Measurements from ENCODE around the gene MMP8.

DNA sequence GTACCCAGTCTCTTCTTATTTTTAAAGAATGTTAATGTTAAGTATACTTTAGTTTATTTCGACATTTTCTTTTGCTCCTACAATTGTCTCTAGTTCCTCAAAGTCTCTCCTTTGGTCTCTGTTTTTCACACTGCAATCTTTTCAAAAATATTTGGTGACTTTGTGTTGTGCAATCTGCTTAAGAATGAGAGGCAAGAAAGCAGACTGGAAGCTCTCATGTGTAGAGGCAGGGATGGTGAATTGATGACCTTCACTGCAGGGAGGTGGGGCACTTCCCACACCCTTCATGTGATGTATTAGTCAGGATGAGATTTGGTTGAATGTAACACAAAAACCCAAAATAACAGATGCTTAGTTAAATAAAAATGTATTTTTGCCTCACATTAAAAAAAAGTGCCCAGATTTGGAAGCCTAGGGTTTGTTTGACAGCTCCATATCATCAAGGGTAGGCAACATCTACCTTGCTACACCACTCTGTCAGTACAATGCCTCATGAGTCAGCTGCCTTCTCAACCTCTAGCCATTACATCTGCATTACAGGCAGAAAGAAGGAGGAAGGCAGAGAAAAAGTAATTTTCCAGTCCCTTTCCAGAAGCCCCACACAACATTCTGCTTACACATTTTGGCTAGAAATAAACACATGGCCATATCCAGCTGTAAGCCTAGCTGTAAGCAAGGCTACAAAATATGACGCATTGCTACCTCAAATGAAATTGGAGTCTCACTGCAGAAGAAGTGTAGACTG is 15.4 kb downstream of the MMP8 start:
- TF ChIP-seq, protein P1, sequence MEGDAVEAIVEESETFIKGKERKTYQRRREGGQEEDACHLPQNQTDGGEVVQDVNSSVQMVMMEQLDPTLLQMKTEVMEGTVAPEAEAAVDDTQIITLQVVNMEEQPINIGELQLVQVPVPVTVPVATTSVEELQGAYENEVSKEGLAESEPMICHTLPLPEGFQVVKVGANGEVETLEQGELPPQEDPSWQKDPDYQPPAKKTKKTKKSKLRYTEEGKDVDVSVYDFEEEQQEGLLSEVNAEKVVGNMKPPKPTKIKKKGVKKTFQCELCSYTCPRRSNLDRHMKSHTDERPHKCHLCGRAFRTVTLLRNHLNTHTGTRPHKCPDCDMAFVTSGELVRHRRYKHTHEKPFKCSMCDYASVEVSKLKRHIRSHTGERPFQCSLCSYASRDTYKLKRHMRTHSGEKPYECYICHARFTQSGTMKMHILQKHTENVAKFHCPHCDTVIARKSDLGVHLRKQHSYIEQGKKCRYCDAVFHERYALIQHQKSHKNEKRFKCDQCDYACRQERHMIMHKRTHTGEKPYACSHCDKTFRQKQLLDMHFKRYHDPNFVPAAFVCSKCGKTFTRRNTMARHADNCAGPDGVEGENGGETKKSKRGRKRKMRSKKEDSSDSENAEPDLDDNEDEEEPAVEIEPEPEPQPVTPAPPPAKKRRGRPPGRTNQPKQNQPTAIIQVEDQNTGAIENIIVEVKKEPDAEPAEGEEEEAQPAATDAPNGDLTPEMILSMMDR (conservative IDR thresholded peaks at IDR 0.05; ENCODE audit: low read depth, low read length): no peak
- no peak for TF ChIP-seq EZH2 (IDR thresholded peaks at IDR 0.05; ENCODE audit: low read length, unreplicated experiment)

All from PC-3 (cell line).